ENCODE measurements around the gene DTNB.
"Not testable (repeated sequence)": the region's sequence is repeated elsewhere in the genome, so short reads cannot be mapped to it uniquely, and the experiment has no call there.

DTNB gene

GRCh38 chr2:25614711-25615110, 58.7 kb downstream of the DTNB start:
- no peaks in the 10 kb centered on the region for H3K4me1 ChIP-seq (ENCODE audit: control insufficient read depth, insufficient read depth, low read length, poor library complexity, severe bottlenecking)
- H3K4me3 ChIP-seq (ENCODE audit: extremely low read depth, insufficient read depth, low read length, poor library complexity, severe bottlenecking), result no peak overlapping the region
- 89 to 91% methylated on average over 6 to 7 of the region's 8 CpGs for WGBS, 2 experiments (ENCODE audit: insufficient coverage in 2 of 2)
- H3K9me3 ChIP-seq (ENCODE audit: control insufficient read depth, low read length), result no peaks in the 10 kb centered on the region
- no peak overlapping the region for H3K27ac ChIP-seq (ENCODE audit: low read depth, low read length, severe bottlenecking)
- no peaks in the 10 kb centered on the region for H3K36me3 ChIP-seq (ENCODE audit: control insufficient read depth, insufficient read depth, low read length)

DNA sequence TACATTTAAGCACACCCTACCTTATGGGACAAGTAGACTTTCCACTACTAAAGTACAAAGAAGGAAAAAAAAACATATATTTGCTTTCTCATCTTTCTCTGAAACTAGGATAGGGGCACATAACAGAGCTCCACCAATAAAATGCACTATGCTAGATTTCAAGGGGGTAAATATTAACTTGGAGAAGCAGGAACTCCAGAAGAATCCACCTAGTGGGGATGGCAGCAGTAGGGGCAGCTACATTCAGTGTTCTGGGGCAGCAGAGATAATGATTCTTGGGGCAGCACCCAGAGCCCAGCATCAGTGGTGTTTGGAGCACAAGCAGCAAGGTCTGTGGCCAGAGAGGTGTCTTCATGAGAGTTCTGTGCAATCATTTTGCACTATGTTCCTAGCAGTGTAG, 64.7 kb downstream of the DTNB start:
- no peaks in the 10 kb centered on the region for H3K36me3 ChIP-seq (ENCODE audit: control insufficient read depth, insufficient read depth, low read length)
- no peak overlapping the region for H3K4me3 ChIP-seq (ENCODE audit: extremely low read depth, insufficient read depth, low read length, poor library complexity, severe bottlenecking)
- H3K4me1 ChIP-seq (ENCODE audit: control insufficient read depth, insufficient read depth, low read length, poor library complexity, severe bottlenecking), result no peaks in the 10 kb centered on the region
- no peak overlapping the region for H3K27ac ChIP-seq (ENCODE audit: low read depth, low read length, severe bottlenecking)
- H3K9me3 ChIP-seq (ENCODE audit: control insufficient read depth, low read length), result no peaks in the 10 kb centered on the region

- no CpG with 5 or more reads among the region's 1 CpG for WGBS, 2 experiments (ENCODE audit: insufficient coverage in 2 of 2)
- Histone ChIP-seq H3K27ac (ENCODE audit: low read depth, low read length, severe bottlenecking) (no peak overlapping the region), H3K4me3 (ENCODE audit: extremely low read depth, insufficient read depth, low read length, poor library complexity, severe bottlenecking) (no peak overlapping the region), H3K4me1 (ENCODE audit: control insufficient read depth, insufficient read depth, low read length, poor library complexity, severe bottlenecking) (no peaks in the 10 kb centered on the region), H3K9me3 (ENCODE audit: control insufficient read depth, low read length) (no peaks in the 10 kb centered on the region), H3K36me3 (ENCODE audit: control insufficient read depth, insufficient read depth, low read length) (no peaks in the 10 kb centered on the region)
These were observed 66.5 kb downstream of the DTNB start for GRCh38 chr2:25606892-25607291.

DNA sequence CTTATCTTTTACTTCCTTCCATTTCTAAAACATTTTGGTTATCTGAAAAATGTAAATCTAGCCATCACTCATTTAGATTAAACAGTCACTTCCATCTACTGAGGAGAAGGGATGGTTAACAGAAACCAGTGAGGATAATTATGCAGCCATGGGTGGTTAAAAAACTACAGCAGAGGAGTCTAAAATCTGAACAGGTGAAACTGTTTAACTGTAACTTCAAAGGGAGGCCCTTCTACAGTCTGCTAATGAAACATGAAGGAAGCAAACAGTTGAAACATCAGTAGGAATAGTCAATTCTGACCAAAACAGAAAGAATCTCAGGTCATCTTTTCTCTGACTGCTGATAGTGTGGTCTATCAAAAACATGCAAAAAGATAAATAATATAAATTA, 71.0 kb downstream of the DTNB start:
- H3K4me3 ChIP-seq (ENCODE audit: extremely low read depth, insufficient read depth, low read length, poor library complexity, severe bottlenecking), result no peak overlapping the region
- no peaks in the 10 kb centered on the region for H3K36me3 ChIP-seq (ENCODE audit: control insufficient read depth, insufficient read depth, low read length)
- H3K4me1 ChIP-seq (ENCODE audit: control insufficient read depth, insufficient read depth, low read length, poor library complexity, severe bottlenecking), result no peaks in the 10 kb centered on the region
- H3K9me3 ChIP-seq (ENCODE audit: control insufficient read depth, low read length), result no peaks in the 10 kb centered on the region
- H3K27ac ChIP-seq (ENCODE audit: low read depth, low read length, severe bottlenecking), result no peak overlapping the region

DNA sequence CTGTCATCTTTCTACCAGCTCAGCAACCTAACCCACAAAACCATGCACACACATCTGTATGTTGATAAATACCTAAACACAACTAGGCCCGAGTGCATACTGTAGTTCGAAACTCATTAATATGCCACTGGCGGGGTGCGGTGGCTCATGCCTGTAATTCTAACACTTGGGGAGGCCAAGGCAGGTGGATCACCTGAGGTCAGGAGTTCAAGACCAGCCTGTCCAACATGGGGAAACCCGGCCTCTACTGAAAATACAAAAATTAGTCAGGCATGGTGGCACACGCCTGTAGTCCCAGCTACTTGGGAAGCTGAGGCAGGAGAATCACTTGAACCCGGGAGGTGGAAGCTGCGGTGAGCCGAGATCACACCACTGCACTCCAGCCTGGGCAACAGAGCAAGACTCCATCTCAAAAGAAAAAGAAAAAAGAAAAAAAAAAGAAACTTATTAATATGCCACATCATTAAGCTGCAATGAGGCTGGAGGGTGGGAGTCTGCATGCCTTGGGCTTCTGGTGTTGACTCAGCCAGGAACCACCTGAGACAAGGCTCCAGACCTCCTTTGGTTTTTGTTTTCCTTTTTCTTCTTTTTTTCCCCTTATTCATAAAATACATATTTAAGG, 71.6 kb downstream of the DTNB start:
- not testable (repeated sequence) for H3K4me3 ChIP-seq (ENCODE audit: extremely low read depth, insufficient read depth, low read length, poor library complexity, severe bottlenecking)
- 91 to 96% methylated on average over 5 to 8 of the region's 9 CpGs for WGBS, 2 experiments (ENCODE audit: insufficient coverage in 2 of 2)

GRCh38 chr2:25598911-25599310, 74.5 kb downstream of the DTNB start:
- Histone ChIP-seq H3K4me3 (ENCODE audit: extremely low read depth, insufficient read depth, low read length, poor library complexity, severe bottlenecking) (no peak overlapping the region), H3K9me3 (ENCODE audit: control insufficient read depth, low read length) (no peaks in the 10 kb centered on the region), H3K36me3 (ENCODE audit: control insufficient read depth, insufficient read depth, low read length) (no peaks in the 10 kb centered on the region), H3K4me1 (ENCODE audit: control insufficient read depth, insufficient read depth, low read length, poor library complexity, severe bottlenecking) (no peaks in the 10 kb centered on the region), H3K27ac (ENCODE audit: low read depth, low read length, severe bottlenecking) (no peak overlapping the region)
- WGBS, 2 experiments (ENCODE audit: insufficient coverage in 2 of 2), result 86 to 96% methylated on average over 3 to 4 of the region's 4 CpGs

More for the DNA sequence above, 71.6 kb downstream of the DTNB start:
- H3K27ac ChIP-seq (ENCODE audit: low read depth, low read length, severe bottlenecking); H3K9me3 ChIP-seq (ENCODE audit: control insufficient read depth, low read length); H3K4me1 ChIP-seq (ENCODE audit: control insufficient read depth, insufficient read depth, low read length, poor library complexity, severe bottlenecking); H3K36me3 ChIP-seq (ENCODE audit: control insufficient read depth, insufficient read depth, low read length): not testable (repeated sequence)

- Histone ChIP-seq H3K9me3 (ENCODE audit: control insufficient read depth, low read length) (no peaks in the 10 kb centered on the region), H3K27ac (ENCODE audit: low read depth, low read length, severe bottlenecking) (no peak overlapping the region), H3K4me3 (ENCODE audit: extremely low read depth, insufficient read depth, low read length, poor library complexity, severe bottlenecking) (no peak overlapping the region), H3K4me1 (ENCODE audit: control insufficient read depth, insufficient read depth, low read length, poor library complexity, severe bottlenecking) (no peaks in the 10 kb centered on the region), H3K36me3 (ENCODE audit: control insufficient read depth, insufficient read depth, low read length) (no peaks in the 10 kb centered on the region)
- 93 to 100% methylated on average over 2 of the region's 2 CpGs for WGBS, 2 experiments (ENCODE audit: insufficient coverage in 2 of 2)
These were observed 75.0 kb downstream of the DTNB start for GRCh38 chr2:25598332-25598731.

DNA sequence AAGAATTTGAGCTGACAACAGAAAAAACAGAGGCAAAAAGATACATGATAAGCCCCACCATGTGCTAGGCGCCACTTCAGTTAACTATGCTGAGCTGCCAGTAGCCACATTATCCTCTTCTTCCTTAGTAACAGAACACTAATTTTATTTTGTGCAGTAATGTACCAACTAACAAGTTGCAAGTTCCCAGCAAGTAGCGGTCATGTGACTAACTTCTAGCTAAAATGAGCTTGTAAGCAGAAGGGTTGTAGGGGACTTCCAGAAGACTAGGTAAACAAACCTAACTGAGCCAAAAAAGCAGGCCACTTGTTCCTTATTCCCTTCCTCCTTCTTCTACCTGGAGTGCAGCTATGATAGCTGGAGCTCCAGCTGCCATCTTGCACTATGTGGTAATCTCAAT, 75.5 kb downstream of the DTNB start:
- H3K4me3 ChIP-seq (ENCODE audit: extremely low read depth, insufficient read depth, low read length, poor library complexity, severe bottlenecking), result no peak overlapping the region
- no peaks in the 10 kb centered on the region for H3K36me3 ChIP-seq (ENCODE audit: control insufficient read depth, insufficient read depth, low read length)
- H3K4me1 ChIP-seq (ENCODE audit: control insufficient read depth, insufficient read depth, low read length, poor library complexity, severe bottlenecking), result no peaks in the 10 kb centered on the region
- WGBS, 2 experiments (ENCODE audit: insufficient coverage in 2 of 2), result 100% methylated on average over 1 of the region's 2 CpGs
- no peaks in the 10 kb centered on the region for H3K9me3 ChIP-seq (ENCODE audit: control insufficient read depth, low read length)
- H3K27ac ChIP-seq (ENCODE audit: low read depth, low read length, severe bottlenecking), result no peak overlapping the region

DNA sequence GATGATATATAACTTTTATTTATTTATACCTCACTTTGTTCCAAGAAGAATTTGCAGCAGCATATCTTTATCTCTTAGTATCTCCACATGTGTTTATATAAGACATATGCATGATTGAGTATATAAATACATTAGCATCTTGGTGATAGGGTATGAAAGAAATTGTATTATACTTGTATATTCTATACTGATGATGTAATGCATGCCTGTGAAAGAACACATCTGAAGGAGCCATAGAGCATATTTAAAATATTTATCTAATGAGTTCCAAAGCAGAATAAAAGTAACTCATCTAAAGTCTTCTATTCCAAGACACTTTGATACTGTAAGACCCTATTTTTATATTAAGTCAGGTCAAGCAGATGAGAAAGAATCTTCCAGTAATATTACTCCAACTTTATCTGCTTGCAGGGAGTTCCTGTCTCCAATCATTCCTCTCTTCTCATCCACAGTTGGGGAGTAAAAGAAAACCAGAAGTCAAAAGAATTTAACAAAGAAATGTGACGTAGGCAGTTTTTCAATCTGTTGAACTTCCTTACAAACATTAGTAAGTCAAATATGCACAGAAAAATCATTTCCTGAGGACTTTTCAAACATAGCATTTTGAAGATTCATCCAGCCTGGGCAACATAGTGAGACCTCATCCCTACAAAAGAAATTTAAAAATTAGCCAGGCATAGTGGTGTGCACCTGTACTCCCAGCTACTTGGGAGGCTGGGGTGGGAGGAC, 76.7 kb downstream of the DTNB start:
- H3K36me3 ChIP-seq (ENCODE audit: control insufficient read depth, insufficient read depth, low read length), result no peaks in the 10 kb centered on the region
- H3K4me3 ChIP-seq (ENCODE audit: extremely low read depth, insufficient read depth, low read length, poor library complexity, severe bottlenecking), result no peak overlapping the region
- no peaks in the 10 kb centered on the region for H3K9me3 ChIP-seq (ENCODE audit: control insufficient read depth, low read length)
- no peak overlapping the region for H3K27ac ChIP-seq (ENCODE audit: low read depth, low read length, severe bottlenecking)
- no peaks in the 10 kb centered on the region for H3K4me1 ChIP-seq (ENCODE audit: control insufficient read depth, insufficient read depth, low read length, poor library complexity, severe bottlenecking)
- WGBS, 2 experiments (ENCODE audit: insufficient coverage in 2 of 2), result 100% methylated on average over 1 of the region's 1 CpG; no CpG with 5 or more reads in 1 of the 2 experiments

- H3K4me3 ChIP-seq (ENCODE audit: extremely low read depth, insufficient read depth, low read length, poor library complexity, severe bottlenecking), result no peak overlapping the region
- WGBS, 2 experiments (ENCODE audit: insufficient coverage in 2 of 2), result 77 to 100% methylated on average over 2 of the region's 6 CpGs
- H3K4me1 ChIP-seq (ENCODE audit: control insufficient read depth, insufficient read depth, low read length, poor library complexity, severe bottlenecking), result no peaks in the 10 kb centered on the region
- no peaks in the 10 kb centered on the region for H3K36me3 ChIP-seq (ENCODE audit: control insufficient read depth, insufficient read depth, low read length)
- H3K9me3 ChIP-seq (ENCODE audit: control insufficient read depth, low read length), result no peaks in the 10 kb centered on the region
- no peak overlapping the region for H3K27ac ChIP-seq (ENCODE audit: low read depth, low read length, severe bottlenecking)
These were observed 78.0 kb downstream of the DTNB start for GRCh38 chr2:25595393-25595792.

GRCh38 chr2:25594991-25595390, 78.4 kb downstream of the DTNB start:
- WGBS, 2 experiments (ENCODE audit: insufficient coverage in 2 of 2), result 90% methylated on average over 2 of the region's 3 CpGs; no CpG with 5 or more reads in 1 of the 2 experiments
- H3K4me3 ChIP-seq (ENCODE audit: extremely low read depth, insufficient read depth, low read length, poor library complexity, severe bottlenecking), result no peak overlapping the region
- no peaks in the 10 kb centered on the region for H3K36me3 ChIP-seq (ENCODE audit: control insufficient read depth, insufficient read depth, low read length)
- no peak overlapping the region for H3K27ac ChIP-seq (ENCODE audit: low read depth, low read length, severe bottlenecking)
- no peaks in the 10 kb centered on the region for H3K4me1 ChIP-seq (ENCODE audit: control insufficient read depth, insufficient read depth, low read length, poor library complexity, severe bottlenecking)
- H3K9me3 ChIP-seq (ENCODE audit: control insufficient read depth, low read length), result no peaks in the 10 kb centered on the region
